ENCODE measurements around the gene ACHE. TPM values are rescaled to one million over a fixed set of nuclear protein-coding genes. Genes with fewer than 3 reads are reported as not detected.

The ACHE gene
- total and polyA plus RNA-seq, 4 experiments from 2014 or later: not detected

DNA sequence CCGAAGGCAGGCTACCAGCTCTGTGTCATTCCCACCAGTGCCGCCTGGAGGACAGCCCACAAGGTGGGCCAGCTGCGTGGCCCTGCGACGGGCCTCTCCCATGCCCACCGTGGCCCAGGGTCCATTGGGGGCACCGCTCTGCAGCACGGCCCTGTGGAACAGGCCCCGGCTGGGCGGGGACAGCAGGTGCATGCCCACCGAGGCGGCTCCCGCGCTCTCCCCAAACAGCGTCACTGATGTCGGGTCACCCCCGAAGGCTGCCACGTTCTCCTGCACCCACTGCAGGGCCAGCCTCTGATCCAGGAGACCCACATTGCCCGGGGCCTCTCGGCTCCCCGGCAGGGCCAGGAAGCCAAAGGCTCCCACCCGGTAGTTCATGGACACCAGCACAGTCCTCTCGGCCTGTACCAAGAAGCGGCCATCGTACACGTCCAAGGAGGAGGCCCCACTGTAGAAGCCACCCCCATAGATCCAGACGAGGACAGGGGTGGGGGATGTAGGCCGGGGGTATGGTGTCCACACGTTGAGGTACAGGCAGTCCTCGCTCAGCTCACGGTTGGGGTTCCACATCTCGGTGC is 2.3 kb downstream of the ACHE start:
- peaks cover 2 to 4% of the 10 kb centered on the region in 2 donors for H3K36me3 Mint-ChIP-seq
- H3K4me1 Mint-ChIP-seq: peaks cover 15 to 50% (median 22%) of the 10 kb centered on the region in 4 donors
- ChIA-PET POLR2A (ENCODE audit: partially characterized antibody) (no interaction called here), CTCF (ENCODE audit: partially characterized antibody) (interaction anchor here (1.0 to 3.0 kb wide), 4 partner anchors 18 to 192 kb away, joined by 3 to 19 read pairs (median 8); partner anchors contain the start of genes SRRT and TRIM56)
- Histone ChIP-seq H3K4me3 (ENCODE audit: low read length in 2 of 2) (no peak overlapping the region), H3K27ac (ENCODE audit: low read depth, low read length) (no peak overlapping the region), H3K27me3 (ENCODE audit: insufficient read depth, low read length) (peaks cover 15% of the 10 kb centered on the region), H3K36me3 (ENCODE audit: insufficient read depth, low read length) (no peaks in the 10 kb centered on the region), H3K9me3 (ENCODE audit: control insufficient read depth in 1 of 2, low read length in 2 of 2) (no peaks in the 10 kb centered on the region), H3K4me1 (ENCODE audit: insufficient read depth, low read length) (peaks cover 43% of the 10 kb centered on the region)
- no peak for DNase-seq
- H3K27ac Mint-ChIP-seq: no peak overlapping the region
- H3K4me3 Mint-ChIP-seq: peak overlapping the region in 1 of 8 donors; percentile 35
- H3K9me3 Mint-ChIP-seq: peaks cover 0 to 2% (median 0%) of the 10 kb centered on the region in 8 donors
- intact Hi-C loops (cut with micrococcal nuclease): loop anchor here (10.0 kb wide), 1 partner anchor 391 kb away; no protein-coding TSS in a partner anchor
- peaks cover 31 to 35% of the 10 kb centered on the region in 2 donors for H3K27me3 Mint-ChIP-seq

DNA sequence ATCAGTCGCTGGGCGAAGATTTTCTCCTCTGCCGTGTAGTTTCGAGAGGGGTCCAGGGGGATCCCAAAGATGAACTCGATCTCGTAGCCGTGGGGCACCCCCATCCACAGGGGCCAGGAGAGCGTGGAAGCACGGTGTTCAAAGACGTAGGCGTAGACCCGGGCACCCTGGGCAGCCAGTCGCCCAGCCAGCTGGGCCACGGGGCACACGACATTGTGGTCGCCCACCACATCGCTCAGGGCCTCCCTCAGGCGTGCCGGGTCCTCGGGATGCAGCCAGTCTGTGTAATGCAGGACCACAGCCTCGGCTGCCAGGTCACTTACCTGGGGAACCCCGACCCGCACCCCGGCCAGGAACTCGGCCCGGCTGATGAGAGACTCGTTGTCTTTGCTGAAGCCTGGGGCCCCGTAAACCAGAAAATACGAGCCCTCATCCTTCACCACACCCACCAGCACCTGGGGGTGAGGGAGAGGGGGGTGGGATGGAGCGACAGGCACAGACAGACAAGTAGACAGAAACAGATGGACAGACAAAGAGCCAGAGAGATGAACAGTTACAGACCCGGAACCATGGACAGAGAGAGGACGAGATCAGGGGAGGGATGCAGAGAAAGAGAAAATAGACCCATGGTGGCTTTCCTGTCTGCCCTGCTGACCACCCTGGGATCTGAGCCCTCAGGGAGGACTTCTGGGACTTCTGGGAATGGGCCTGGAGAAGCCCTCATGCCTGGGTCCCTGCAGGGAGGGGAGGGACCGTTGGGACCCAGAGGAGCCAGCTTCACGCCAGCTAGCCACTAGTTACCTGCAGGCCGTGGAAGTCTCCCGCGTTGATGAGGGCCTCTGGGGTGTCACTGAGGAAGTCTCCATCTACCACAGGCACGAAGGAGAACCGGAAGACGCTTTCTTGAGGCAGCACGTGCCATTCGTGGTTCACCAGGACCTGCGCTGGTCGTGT is 3.0 kb downstream of the ACHE start:
- no peak overlapping the region for H3K27ac ChIP-seq (ENCODE audit: low read depth, low read length)
- DNase-seq: peak in 1 of 5 donors; percentile 37
- H3K36me3 ChIP-seq (ENCODE audit: insufficient read depth, low read length): no peaks in the 10 kb centered on the region
- Mint-ChIP-seq H3K27ac (peak overlapping the region in 2 of 7 donors; percentile 30 to 59), H3K27me3 (peaks cover 23 to 28% of the 10 kb centered on the region in 2 donors), H3K9me3 (no peaks in the 10 kb centered on the region), H3K4me1 (peaks cover 23 to 51% (median 29%) of the 10 kb centered on the region in 4 donors), H3K4me3 (peak overlapping the region in 2 of 8 donors; percentile 61 to 80), H3K36me3 (peaks cover 9 to 10% of the 10 kb centered on the region in 2 donors)
- no peak overlapping the region for H3K4me3 ChIP-seq (ENCODE audit: low read length in 2 of 2)
- H3K27me3 ChIP-seq (ENCODE audit: insufficient read depth, low read length): peaks cover 15% of the 10 kb centered on the region
- intact Hi-C loops (cut with micrococcal nuclease): loop anchor here (10.0 kb wide), 1 partner anchor 392 kb away; no protein-coding TSS in a partner anchor
- H3K4me1 ChIP-seq (ENCODE audit: insufficient read depth, low read length): peaks cover 50% of the 10 kb centered on the region
- CTCF ChIA-PET (ENCODE audit: partially characterized antibody): interaction anchor here (1.6 kb wide), 1 partner anchor 18 kb away, joined by 4 read pairs; the partner anchor contains the start of gene SRRT
- no peaks in the 10 kb centered on the region for H3K9me3 ChIP-seq (ENCODE audit: control insufficient read depth in 1 of 2, low read length in 2 of 2)
- POLR2A ChIA-PET (ENCODE audit: partially characterized antibody): no interaction called here

DNA sequence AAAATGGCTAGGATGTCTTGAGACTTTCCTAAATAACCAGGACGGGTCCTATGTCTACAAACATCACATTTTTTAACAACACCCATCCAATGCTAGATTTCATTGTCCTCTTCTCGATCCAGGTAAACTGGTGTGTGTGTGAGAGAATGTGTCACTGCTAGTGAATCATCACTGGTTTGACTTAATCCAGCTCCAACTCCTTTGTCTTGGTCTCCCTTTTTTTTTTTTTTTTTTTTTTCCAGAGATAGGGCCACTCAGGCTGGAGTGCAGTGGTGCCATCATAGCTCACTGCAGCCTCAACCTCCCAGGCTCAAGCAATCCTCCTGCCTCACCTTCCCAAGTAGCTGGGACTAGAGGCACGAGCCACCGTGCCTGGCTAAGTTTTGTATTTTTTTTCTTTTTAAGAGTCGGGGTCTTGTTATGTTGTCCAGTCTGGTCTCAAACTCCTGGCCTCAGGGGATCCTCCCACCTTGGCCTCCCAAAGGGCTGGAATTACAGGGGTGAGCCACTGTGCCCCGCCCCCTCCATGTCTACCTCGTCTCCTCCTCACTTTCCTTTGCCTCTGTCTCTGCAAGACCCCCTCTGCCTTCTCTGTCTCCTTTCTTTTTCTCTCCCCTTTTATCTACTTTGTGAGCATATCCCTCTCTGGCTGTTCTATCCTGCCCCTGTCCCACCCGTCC is 4.0 kb downstream of the ACHE start:
- peaks cover 8% of the 10 kb centered on the region for H3K36me3 ChIP-seq (ENCODE audit: insufficient read depth, low read length)
- Mint-ChIP-seq H3K27ac (peak overlapping the region in 4 of 7 donors; percentile 29 to 82 (median 78)), H3K9me3 (peaks cover 0 to 4% (median 0%) of the 10 kb centered on the region in 8 donors), H3K27me3 (peaks cover 18 to 24% of the 10 kb centered on the region in 2 donors), H3K36me3 (peaks cover 18 to 19% of the 10 kb centered on the region in 2 donors), H3K4me3 (peak overlapping the region; percentile 51 to 81 (median 67)), H3K4me1 (peaks cover 27 to 55% (median 38%) of the 10 kb centered on the region in 4 donors)
- H3K4me1 ChIP-seq (ENCODE audit: insufficient read depth, low read length): peaks cover 56% of the 10 kb centered on the region
- H3K4me3 ChIP-seq (ENCODE audit: low read length in 2 of 2): no peak overlapping the region
- no peak for DNase-seq
- H3K27me3 ChIP-seq (ENCODE audit: insufficient read depth, low read length): peaks cover 15% of the 10 kb centered on the region
- no peaks in the 10 kb centered on the region for H3K9me3 ChIP-seq (ENCODE audit: control insufficient read depth in 1 of 2, low read length in 2 of 2)
- intact Hi-C loops (cut with micrococcal nuclease): loop anchor here (10.0 kb wide), 1 partner anchor 393 kb away; no protein-coding TSS in a partner anchor
- no peak overlapping the region for H3K27ac ChIP-seq (ENCODE audit: low read depth, low read length)
- ChIA-PET POLR2A (ENCODE audit: partially characterized antibody) (interaction anchor here (0.6 to 1.4 kb wide), 2 partner anchors 17 to 203 kb away, joined by 3 to 9 read pairs; partner anchors contain the start of gene SRRT), CTCF (ENCODE audit: partially characterized antibody) (interaction anchor here (0.9 kb wide), 1 partner anchor 167 kb away, joined by 3 read pairs; no protein-coding TSS in a partner anchor)

DNA sequence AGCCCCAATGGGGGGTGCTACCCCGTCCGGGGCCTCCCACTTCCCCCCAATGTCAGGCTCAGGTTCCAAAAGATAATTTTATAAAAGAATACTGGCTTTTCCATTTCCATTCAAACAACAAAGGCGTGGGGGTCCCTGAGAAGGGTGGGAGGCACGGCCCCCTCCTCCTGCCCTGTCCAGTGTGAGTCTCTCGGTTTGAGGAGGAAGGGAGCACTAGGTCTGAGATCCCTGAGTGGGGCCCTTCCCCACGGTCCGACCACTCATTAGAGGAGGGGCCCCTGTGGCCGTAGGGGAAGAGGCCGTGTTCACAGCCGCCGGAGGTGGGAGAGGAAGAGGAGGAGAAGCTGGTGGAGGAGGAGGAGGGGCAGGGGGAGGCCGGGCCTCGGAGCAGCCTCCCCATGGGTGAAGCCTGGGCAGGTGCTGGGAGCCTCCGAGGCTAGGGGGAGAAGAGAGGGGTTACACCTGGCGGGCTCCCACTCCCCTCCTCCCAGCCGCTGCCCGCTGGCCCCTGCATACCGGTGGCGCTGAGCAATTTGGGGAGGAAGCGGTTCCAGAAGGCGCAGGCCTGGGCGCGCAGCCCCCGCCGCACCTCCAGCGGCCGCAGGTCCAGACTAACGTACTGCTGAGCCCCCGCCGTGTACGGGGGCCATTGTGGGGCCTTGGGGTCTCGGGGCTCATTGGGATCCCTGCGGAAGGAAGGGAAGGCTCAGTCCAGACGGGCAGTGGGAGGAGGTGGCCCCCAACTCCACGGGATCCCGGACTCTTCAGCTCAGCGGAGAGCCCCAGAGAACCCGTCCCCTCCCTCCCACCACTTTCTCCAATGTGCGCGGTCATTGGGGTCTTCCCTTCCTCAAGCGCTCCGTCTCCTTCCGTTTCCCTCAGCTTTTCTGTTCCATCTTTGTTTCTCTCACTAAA is 4.8 kb downstream of the ACHE start:
- Mint-ChIP-seq H3K9me3 (peaks cover 0 to 6% (median 0%) of the 10 kb centered on the region in 8 donors), H3K4me1 (peaks cover 22 to 57% (median 37%) of the 10 kb centered on the region in 4 donors), H3K36me3 (peaks cover 26 to 27% of the 10 kb centered on the region in 2 donors), H3K27ac (peak overlapping the region in 3 of 7 donors; percentile 79 to 93 (median 82)), H3K27me3 (peaks cover 13 to 19% of the 10 kb centered on the region in 2 donors), H3K4me3 (peak overlapping the region; percentile 84 to 95 (median 88))
- H3K9me3 ChIP-seq (ENCODE audit: control insufficient read depth in 1 of 2, low read length in 2 of 2): no peaks in the 10 kb centered on the region
- peaks cover 56% of the 10 kb centered on the region for H3K4me1 ChIP-seq (ENCODE audit: insufficient read depth, low read length)
- intact Hi-C loops (cut with micrococcal nuclease): loop anchor here (10.0 kb wide), 1 partner anchor 394 kb away; no protein-coding TSS in a partner anchor
- no peak for DNase-seq
- H3K36me3 ChIP-seq (ENCODE audit: insufficient read depth, low read length): peaks cover 16% of the 10 kb centered on the region
- H3K27me3 ChIP-seq (ENCODE audit: insufficient read depth, low read length): peaks cover 7% of the 10 kb centered on the region
- CTCF ChIA-PET (ENCODE audit: partially characterized antibody): interaction anchor here (0.9 to 2.6 kb wide), 4 partner anchors 7 to 327 kb away, joined by 3 to 18 read pairs (median 4); partner anchors contain the start of genes PLOD3, SLC12A9 and ZNHIT1
- peak overlapping the region; percentile 52 to 70 for H3K4me3 ChIP-seq (ENCODE audit: low read length in 2 of 2)
- POLR2A ChIA-PET (ENCODE audit: partially characterized antibody): interaction anchor here (0.6 to 7.1 kb wide), 10 partner anchors 15 to 1473 kb away, joined by 3 to 243 read pairs (median 8); partner anchors contain the start of genes PLOD3, POP7, SLC12A9 and SRRT
- no peak overlapping the region for H3K27ac ChIP-seq (ENCODE audit: low read depth, low read length)

DNA sequence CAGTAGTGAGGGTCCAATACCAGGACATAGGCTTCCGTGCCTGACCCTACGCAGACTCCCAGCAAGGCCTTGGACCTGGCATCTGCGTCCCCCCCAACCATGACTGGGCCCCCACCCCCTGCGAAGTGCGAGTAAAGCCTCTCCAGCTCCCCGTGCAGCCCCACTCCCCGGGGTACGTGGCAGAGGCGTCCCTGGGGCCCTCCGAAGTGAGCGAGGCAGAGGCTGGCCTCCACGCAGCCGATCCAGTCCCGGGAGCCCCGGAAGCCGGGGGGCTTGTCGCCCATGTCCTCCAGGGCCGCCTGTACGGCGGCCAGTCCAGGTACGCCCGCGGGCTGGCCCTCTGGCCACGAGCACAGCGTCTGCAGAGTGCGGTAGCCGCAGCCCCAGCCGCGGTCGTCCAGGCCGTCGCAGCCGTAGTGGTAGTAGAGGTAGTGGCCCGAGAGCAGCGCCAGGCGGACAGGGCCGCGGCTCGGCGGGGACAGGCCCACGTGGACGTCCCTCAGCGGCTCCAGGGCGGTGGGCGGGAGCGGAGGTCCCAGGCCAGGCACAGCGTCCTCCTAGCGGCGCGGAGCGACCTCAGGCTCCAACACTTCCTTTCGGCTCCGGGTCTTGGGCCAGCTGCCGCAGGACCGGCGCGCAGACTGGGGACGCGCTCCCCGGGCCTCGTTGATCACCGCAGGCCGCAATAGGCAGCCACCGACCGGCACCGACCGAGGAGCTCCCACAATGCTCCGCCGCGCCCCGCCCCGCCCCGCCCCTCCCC is 6.5 kb downstream of the ACHE start, which contains the start of gene UFSP1:
TSS of gene UFSP1 (minus strand) at position 728 of the 763 bp plus-strand sequence. CDS start at position 284, 444 bp downstream.
- H3K27ac Mint-ChIP-seq: peak within 1 kb of the TSS; percentile 92 to 98 (median 95)
- intact Hi-C loops (cut with micrococcal nuclease): loop anchor here (1.0 to 5.0 kb wide), 5 partner anchors 37 to 460 kb away; partner anchors contain the start of genes FIS1, MEPCE, SLC12A9 and VGF
- H3K4me1 Mint-ChIP-seq: peaks cover 31 to 71% (median 44%) of the 10 kb centered on the region in 4 donors
- Histone ChIP-seq H3K36me3 (ENCODE audit: insufficient read depth, low read length) (peaks cover 33% of the 10 kb centered on the region), H3K9me3 (ENCODE audit: control insufficient read depth in 1 of 2, low read length in 2 of 2) (no peaks in the 10 kb centered on the region), H3K27me3 (ENCODE audit: insufficient read depth, low read length) (no peaks in the 10 kb centered on the region), H3K4me3 (ENCODE audit: low read length in 2 of 2) (peak within 1 kb of the TSS; percentile 61 to 70), H3K27ac (ENCODE audit: low read depth, low read length) (peak within 1 kb of the TSS; percentile 81), H3K4me1 (ENCODE audit: insufficient read depth, low read length) (peaks cover 48% of the 10 kb centered on the region)
- ChIA-PET CTCF (ENCODE audit: partially characterized antibody) (interaction anchor here (0.7 to 2.6 kb wide), 14 partner anchors 9 to 355 kb away, joined by 3 to 18 read pairs (median 4); partner anchors contain the start of genes FIS1, PLOD3, POP7 and SLC12A9), POLR2A (ENCODE audit: partially characterized antibody) (interaction anchor here (0.6 to 7.1 kb wide), 21 partner anchors 11 to 1474 kb away, joined by 3 to 243 read pairs (median 5); partner anchors contain the start of genes AP4M1, FBXO24, LRCH4 and MEPCE)
- H3K4me3 Mint-ChIP-seq: peak within 1 kb of the TSS; percentile 85 to 95 (median 88)
- peaks cover 0 to 10% (median 0%) of the 10 kb centered on the region in 8 donors for H3K9me3 Mint-ChIP-seq
- H3K36me3 Mint-ChIP-seq: peaks cover 43% of the 10 kb centered on the region in 2 donors
- H3K27me3 Mint-ChIP-seq: peaks cover 11 to 17% of the 10 kb centered on the region in 2 donors
- DNase-seq: peak in 1 of 5 donors; percentile 43

Data from CD4-positive, alpha-beta memory T cell (primary cell).